OCI-LY3 (cell line): ENCODE data around the gene ASB5.

Experiments
- H2AFZ ChIP-seq: fragments of 200-600, 300-600 bp; shearing (Covaris generic); 2 replicates; pipeline ENCODE4 v1.6.0; 2014; ENCODE audit warnings: antibody characterized with exemption, low read depth, low read length
- H3K27ac ChIP-seq: fragments of 200-600, 300-600 bp; sonication (generic); 2 replicates; pipeline ENCODE4 v1.5.1; 2014; ENCODE audit warnings: mild to moderate bottlenecking, low read length, moderate library complexity, mixed read lengths
- H3K27me3 ChIP-seq: fragments of 200-600, 300-600 bp; sonication (generic); 2 replicates; pipeline ENCODE4 v1.6.1; 2014; ENCODE audit warnings: low read depth, low read length, mixed read lengths
- H3K36me3 ChIP-seq: fragments of 200-600, 300-600 bp; sonication (generic); replicated peaks from 2 replicates; pipeline ENCODE3; 2014; ENCODE audit warnings: low read depth, low read length, mixed read lengths
- H3K4me1 ChIP-seq: fragments of 300-600, 200-600 bp; sonication (generic); 2 replicates; pipeline ENCODE4 v1.6.1; 2014; ENCODE audit warnings: low read length, mixed read lengths
- H3K4me2 ChIP-seq: fragments of 200-600, 300-600 bp; sonication (generic); 2 replicates; pipeline ENCODE4 v1.6.1; 2014; ENCODE audit warnings: low read length, mixed read lengths
- H3K4me3 ChIP-seq: fragments of 300-600, 200-600 bp; sonication (generic); 2 replicates; pipeline ENCODE4 v1.5.1; 2014; ENCODE audit warnings: antibody characterized with exemption, mild to moderate bottlenecking, low read length, moderate library complexity
- H3K79me2 ChIP-seq: fragments of 300-600, 200-600 bp; shearing (Covaris generic); 2 replicates; pipeline ENCODE4 v1.6.1; 2014; ENCODE audit warnings: mild to moderate bottlenecking, low read length, mixed read lengths
- H3K9ac ChIP-seq: fragments of 300-600, 200-600 bp; shearing (Covaris generic); 2 replicates; pipeline ENCODE4 v1.6.0; 2014; ENCODE audit warnings: mild to moderate bottlenecking, low read length, moderate library complexity
- H3K9me3 ChIP-seq: fragments of 200-600, 300-600 bp; shearing (Covaris generic); 2 replicates; pipeline ENCODE4 v1.6.1; 2014; ENCODE audit warnings: low read length, mixed read lengths; ENCODE audit not compliant: insufficient read depth
- H4K20me1 ChIP-seq: fragments of 200-600, 300-600 bp; sonication (generic); 2 replicates; pipeline ENCODE4 v1.6.1; 2016; ENCODE audit warnings: low read length, mixed read lengths; ENCODE audit not compliant: insufficient read depth
- CTCF ChIP-seq: fragments of 200-600, 300-600 bp; sonication (generic); IDR thresholded peaks from 2 replicates; pipeline ENCODE4 v1.5.1; 2014; ENCODE audit warnings: antibody characterized with exemption, low read length, low read depth
- EZH2phosphoT487 ChIP-seq: fragments of 200-600 bp; shearing (Covaris generic); IDR thresholded peaks from 2 replicates; pipeline ENCODE4 v1.6.1; 2018; ENCODE audit warnings: antibody characterized with exemption, mixed run types, low read depth

The ASB5 gene

GRCh38 chr4:176238826-176239225 is 30.2 kb downstream of the ASB5 start:
- Histone ChIP-seq H3K4me3 (no peak overlapping the region), H3K4me2 (no peak overlapping the region), H3K4me1 (no peaks in the 10 kb centered on the region), H4K20me1 (no peaks in the 10 kb centered on the region), H3K9me3 (no peaks in the 10 kb centered on the region), H3K27me3 (no peaks in the 10 kb centered on the region), H2AFZ (no peak overlapping the region), H3K36me3 (no peaks in the 10 kb centered on the region), H3K27ac (no peak overlapping the region), H3K79me2 (no peaks in the 10 kb centered on the region), H3K9ac (no peak overlapping the region)
- TF ChIP-seq CTCF (no peak), EZH2phosphoT487 (no peak)

- H3K4me2 ChIP-seq, result no peak overlapping the region
- H3K79me2 ChIP-seq, result no peaks in the 10 kb centered on the region
- H3K4me1 ChIP-seq, result no peaks in the 10 kb centered on the region
- H3K27me3 ChIP-seq, result no peaks in the 10 kb centered on the region
- no peak overlapping the region for H3K4me3 ChIP-seq
- no peak overlapping the region for H3K9ac ChIP-seq
- H3K27ac ChIP-seq, result no peak overlapping the region
- H2AFZ ChIP-seq, result no peak overlapping the region
- H4K20me1 ChIP-seq, result no peaks in the 10 kb centered on the region
- H3K9me3 ChIP-seq, result no peaks in the 10 kb centered on the region
- no peak for TF ChIP-seq CTCF
- no peak for TF ChIP-seq EZH2phosphoT487
- H3K36me3 ChIP-seq, result no peaks in the 10 kb centered on the region
These were observed 30.8 kb downstream of the ASB5 start for GRCh38 chr4:176238157-176238610.

- Histone ChIP-seq H3K36me3 (no peaks in the 10 kb centered on the region), H3K9ac (no peak overlapping the region), H3K27ac (no peak overlapping the region), H3K4me2 (no peak overlapping the region), H3K4me3 (no peak overlapping the region), H2AFZ (no peak overlapping the region), H3K9me3 (no peaks in the 10 kb centered on the region), H3K79me2 (no peaks in the 10 kb centered on the region), H3K27me3 (no peaks in the 10 kb centered on the region), H4K20me1 (no peaks in the 10 kb centered on the region), H3K4me1 (no peaks in the 10 kb centered on the region)
- TF ChIP-seq CTCF (no peak), EZH2phosphoT487 (no peak)
These were observed 32.1 kb downstream of the ASB5 start for GRCh38 chr4:176236946-176237345.

GRCh38 chr4:176230836-176231235 is 38.2 kb downstream of the ASB5 start:
- no peak overlapping the region for H2AFZ ChIP-seq
- no peak overlapping the region for H3K27ac ChIP-seq
- no peak for TF ChIP-seq CTCF
- H3K79me2 ChIP-seq, result no peaks in the 10 kb centered on the region
- H3K9ac ChIP-seq, result no peak overlapping the region
- no peaks in the 10 kb centered on the region for H4K20me1 ChIP-seq
- H3K4me3 ChIP-seq, result no peak overlapping the region
- H3K27me3 ChIP-seq, result no peaks in the 10 kb centered on the region
- no peaks in the 10 kb centered on the region for H3K36me3 ChIP-seq
- H3K4me2 ChIP-seq, result no peak overlapping the region
- H3K9me3 ChIP-seq, result no peaks in the 10 kb centered on the region
- H3K4me1 ChIP-seq, result no peaks in the 10 kb centered on the region
